Testis (tissue), 2 donors: ENCODE measurements around the gene ALPK3.

Experiments
- POLR2A ChIP-seq: fragments of 450-650 bp; IDR thresholded peaks from one replicate; pipeline ENCODE4 v1.6.1; 2017; ENCODE audit warnings: antibody characterized with exemption, mild to moderate bottlenecking, moderate library complexity
- TF ChIP-seq, protein P1 (sequence below), 3 experiments: fragments of 450-650 bp in 2 of 3; fragments of 200-600 bp in 1 of 3; sonication (generic) in 1 of 3; IDR thresholded peaks; one replicate each; pipeline ENCODE4 v1.5.1; 2016 to 2019; ENCODE audit warnings: antibody characterized with exemption in 3 of 3, mild to moderate bottlenecking in 2 of 3, moderate library complexity in 1 of 3

DNA sequence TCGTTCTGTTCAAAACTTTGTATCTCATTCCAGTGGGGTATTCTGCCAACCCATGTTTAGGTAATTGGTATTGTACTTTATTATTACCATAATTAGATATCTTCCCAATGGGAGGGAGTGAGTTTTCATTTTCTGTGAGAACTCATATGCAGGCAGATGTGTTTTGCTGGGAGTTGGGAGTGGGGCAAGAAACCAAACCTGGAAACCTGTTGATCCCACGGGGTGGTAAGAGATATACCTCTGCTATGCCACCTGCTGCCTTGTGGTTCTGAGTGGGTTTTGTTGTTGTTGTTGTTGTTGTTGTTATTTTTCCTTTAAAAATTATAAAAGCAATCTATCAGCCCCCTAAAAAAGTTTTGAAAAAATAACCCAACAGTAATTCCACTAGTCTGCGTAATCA lies 36.7 kb upstream of the ALPK3 start:
- TF ChIP-seq, protein P1, sequence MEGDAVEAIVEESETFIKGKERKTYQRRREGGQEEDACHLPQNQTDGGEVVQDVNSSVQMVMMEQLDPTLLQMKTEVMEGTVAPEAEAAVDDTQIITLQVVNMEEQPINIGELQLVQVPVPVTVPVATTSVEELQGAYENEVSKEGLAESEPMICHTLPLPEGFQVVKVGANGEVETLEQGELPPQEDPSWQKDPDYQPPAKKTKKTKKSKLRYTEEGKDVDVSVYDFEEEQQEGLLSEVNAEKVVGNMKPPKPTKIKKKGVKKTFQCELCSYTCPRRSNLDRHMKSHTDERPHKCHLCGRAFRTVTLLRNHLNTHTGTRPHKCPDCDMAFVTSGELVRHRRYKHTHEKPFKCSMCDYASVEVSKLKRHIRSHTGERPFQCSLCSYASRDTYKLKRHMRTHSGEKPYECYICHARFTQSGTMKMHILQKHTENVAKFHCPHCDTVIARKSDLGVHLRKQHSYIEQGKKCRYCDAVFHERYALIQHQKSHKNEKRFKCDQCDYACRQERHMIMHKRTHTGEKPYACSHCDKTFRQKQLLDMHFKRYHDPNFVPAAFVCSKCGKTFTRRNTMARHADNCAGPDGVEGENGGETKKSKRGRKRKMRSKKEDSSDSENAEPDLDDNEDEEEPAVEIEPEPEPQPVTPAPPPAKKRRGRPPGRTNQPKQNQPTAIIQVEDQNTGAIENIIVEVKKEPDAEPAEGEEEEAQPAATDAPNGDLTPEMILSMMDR (IDR thresholded peaks at IDR 0.05) = no peak
- TF ChIP-seq POLR2A = no peak
